Measurements from ENCODE around the gene PTH1R.

DNA sequence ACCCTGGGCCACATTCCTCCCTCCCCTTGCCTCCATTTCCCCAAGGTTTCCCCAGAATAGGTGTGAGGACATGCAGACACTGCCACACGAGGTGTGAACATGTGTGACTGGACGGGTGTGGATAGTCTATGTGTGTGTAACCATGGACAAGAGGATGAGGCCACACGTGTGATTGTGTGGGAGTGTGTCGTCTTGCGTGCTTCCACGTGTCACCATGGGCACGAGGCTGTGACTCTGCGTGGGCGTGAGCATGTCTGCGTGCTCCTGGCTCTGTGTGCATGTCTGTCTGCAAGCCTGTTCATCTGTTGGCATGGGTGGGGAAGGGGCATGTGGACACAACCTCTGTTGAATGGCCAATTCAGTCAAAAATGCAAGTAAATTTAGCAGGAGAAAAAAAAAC is 8.1 kb upstream of the PTH1R start:
- TF ChIP-seq EP300 (IDR thresholded peaks at IDR 0.05) (no peak), CTCF (IDR thresholded peaks at IDR 0.05) (no peak), POLR2A (IDR thresholded peaks at IDR 0.05) (no peak), POLR2AphosphoS5 (IDR thresholded peaks at IDR 0.05) (no peak)

Measured in gastroesophageal sphincter (tissue), 3 donors.